Measurements from ENCODE around the gene FKBP8. TPM values are rescaled to one million over a fixed set of nuclear protein-coding genes. Genes with fewer than 3 reads are reported as not detected.

Gene FKBP8
- total and polyA plus RNA-seq, 2 experiments from 2014 or later = 183 to 247 TPM

DNA sequence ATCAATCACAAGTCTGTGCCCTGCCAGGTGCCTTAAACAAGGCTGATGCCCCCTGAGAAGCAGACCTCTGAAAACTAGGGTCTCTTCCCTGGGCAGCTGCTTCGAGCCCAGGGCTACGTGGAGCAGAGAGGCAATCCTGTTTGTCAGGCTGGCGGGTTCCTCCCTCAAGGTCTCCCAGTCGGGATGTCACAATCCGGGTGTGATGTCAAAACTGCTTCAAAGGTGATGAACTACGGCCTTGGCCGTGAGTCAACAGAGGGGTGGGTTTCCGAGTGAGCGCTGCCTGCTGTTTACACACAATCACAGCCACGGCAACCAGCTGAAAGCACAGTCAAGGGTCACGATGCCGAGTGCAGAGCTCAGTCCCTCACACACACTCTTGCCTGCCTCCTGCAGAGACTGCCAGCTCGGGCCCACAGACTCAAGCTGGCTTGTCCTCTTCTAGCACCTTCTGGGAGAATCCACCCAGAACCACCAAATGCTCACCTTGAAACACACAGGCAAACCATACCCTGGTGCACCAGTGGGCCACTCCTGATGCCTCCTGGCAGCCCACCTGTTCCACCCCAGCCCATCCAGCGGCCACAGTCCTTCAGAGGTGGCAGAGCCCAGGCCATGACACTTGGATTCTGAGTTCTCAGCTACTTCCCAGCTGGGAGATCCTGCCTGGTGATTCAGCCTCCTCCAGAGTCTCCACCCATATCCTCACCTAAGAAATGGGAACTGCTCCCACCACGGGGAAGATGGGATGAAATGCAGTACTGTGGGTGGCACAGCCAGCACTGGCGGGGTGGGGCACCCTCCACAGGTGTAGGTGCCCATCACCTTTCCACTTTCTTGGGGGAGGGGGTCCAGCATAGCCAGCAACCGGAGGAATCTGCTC, 28.3 kb downstream of the FKBP8 start:
- Histone ChIP-seq H3K27ac (peak overlapping the region; percentile 97), H3K4me1 (ENCODE audit: insufficient read depth) (peaks cover 50% of the 10 kb centered on the region), H3K4me3 (no peak overlapping the region), H3K9me2 (replicated peaks; ENCODE audit: insufficient read depth) (no peaks in the 10 kb centered on the region), H4K20me1 (ENCODE audit: insufficient read depth, poor library complexity, severe bottlenecking) (peaks cover 68% of the 10 kb centered on the region), H3K79me2 (peaks cover 91% of the 10 kb centered on the region), H3K36me3 (replicated peaks; ENCODE audit: insufficient read depth, low read depth) (no peaks in the 10 kb centered on the region), H3K9me3 (ENCODE audit: low read depth) (no peaks in the 10 kb centered on the region), H2AFZ (no peak overlapping the region), H3K4me2 (peak overlapping the region; percentile 66), H3K27me3 (no peaks in the 10 kb centered on the region)
- no peak for TF ChIP-seq EZH2 (IDR thresholded peaks at IDR 0.05; ENCODE audit: borderline replicate concordance)
- no peak for TF ChIP-seq CTCF (IDR thresholded peaks at IDR 0.05; ENCODE audit: poor library complexity)
- TF ChIP-seq EZH2phosphoT487 (IDR thresholded peaks at IDR 0.05; ENCODE audit: low read depth, severe bottlenecking, unreplicated experiment) = no peak
- 43% methylated on average over 17 of the region's 17 CpGs for WGBS (ENCODE audit: low lambda C conversion rate, missing lambda C conversion rate)
- peak; percentile 92 for DNase-seq (ENCODE audit: low spot score)

DNA sequence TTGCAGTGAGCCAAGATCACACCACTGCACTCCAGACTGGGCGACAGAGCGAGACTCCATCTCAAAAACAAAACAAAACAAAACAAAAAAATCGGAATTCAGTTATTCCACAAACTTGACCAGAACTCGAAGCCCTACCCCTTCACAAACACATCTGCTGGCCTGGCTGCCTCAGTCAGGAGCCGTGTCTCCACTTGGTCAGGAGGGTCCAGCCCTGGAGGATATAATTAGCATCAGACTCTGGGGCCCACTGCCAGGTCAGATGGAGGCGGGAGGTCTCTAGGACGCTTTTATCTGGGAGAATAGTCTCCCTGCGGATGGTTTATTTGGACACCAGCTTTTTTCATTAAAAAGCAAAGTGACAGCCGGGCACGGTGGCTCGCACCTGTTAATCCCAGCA, 29.5 kb downstream of the FKBP8 start:
- Histone ChIP-seq H3K4me2 (peak overlapping the region; percentile 25), H3K36me3 (replicated peaks; ENCODE audit: insufficient read depth, low read depth) (no peaks in the 10 kb centered on the region), H2AFZ (no peak overlapping the region), H3K4me1 (ENCODE audit: insufficient read depth) (peaks cover 39% of the 10 kb centered on the region), H3K79me2 (peaks cover 97% of the 10 kb centered on the region), H3K27me3 (no peaks in the 10 kb centered on the region), H3K9me2 (replicated peaks; ENCODE audit: insufficient read depth) (no peaks in the 10 kb centered on the region), H3K27ac (peak overlapping the region; percentile 97), H3K9me3 (ENCODE audit: low read depth) (no peaks in the 10 kb centered on the region), H3K4me3 (no peak overlapping the region), H4K20me1 (ENCODE audit: insufficient read depth, poor library complexity, severe bottlenecking) (peaks cover 77% of the 10 kb centered on the region)
- no peak for DNase-seq (ENCODE audit: low spot score)
- WGBS (ENCODE audit: low lambda C conversion rate, missing lambda C conversion rate) = 79% methylated on average over 11 of the region's 11 CpGs
- TF ChIP-seq CTCF (IDR thresholded peaks at IDR 0.05; ENCODE audit: poor library complexity) = no peak
- no peak for TF ChIP-seq EZH2 (IDR thresholded peaks at IDR 0.05; ENCODE audit: borderline replicate concordance)
- no peak for TF ChIP-seq EZH2phosphoT487 (IDR thresholded peaks at IDR 0.05; ENCODE audit: low read depth, severe bottlenecking, unreplicated experiment)

DNA sequence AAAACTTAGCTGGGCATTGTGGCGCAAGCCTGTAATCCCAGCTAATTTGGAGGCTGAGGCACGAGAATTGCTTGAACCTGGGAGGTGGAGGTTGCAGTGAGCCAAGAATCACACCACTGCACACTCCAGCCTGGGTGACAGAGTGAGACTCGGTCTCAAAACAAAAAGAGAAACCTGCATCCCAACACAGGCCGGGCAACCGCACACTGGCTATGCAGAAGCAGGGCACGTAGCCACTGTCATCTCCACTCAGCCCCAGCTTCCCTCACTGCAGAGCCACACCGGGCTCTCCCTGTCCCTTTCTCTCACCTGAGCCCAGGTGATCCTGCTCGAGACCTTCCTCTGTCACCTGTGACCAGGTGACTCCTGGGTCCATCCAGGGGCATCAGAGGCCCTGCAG, 33.2 kb downstream of the FKBP8 start:
- no peaks in the 10 kb centered on the region for H3K9me3 ChIP-seq (ENCODE audit: low read depth)
- no peak overlapping the region for H2AFZ ChIP-seq
- peaks cover 43% of the 10 kb centered on the region for H3K4me1 ChIP-seq (ENCODE audit: insufficient read depth)
- H3K36me3 ChIP-seq (replicated peaks; ENCODE audit: insufficient read depth, low read depth) = no peaks in the 10 kb centered on the region
- peaks cover 97% of the 10 kb centered on the region for H3K79me2 ChIP-seq
- H3K27me3 ChIP-seq = no peaks in the 10 kb centered on the region
- H4K20me1 ChIP-seq (ENCODE audit: insufficient read depth, poor library complexity, severe bottlenecking) = peaks cover 85% of the 10 kb centered on the region
- no peak for DNase-seq (ENCODE audit: low spot score)
- no peak overlapping the region for H3K4me3 ChIP-seq
- H3K4me2 ChIP-seq = no peak overlapping the region
- 96% methylated on average over 8 of the region's 8 CpGs for WGBS (ENCODE audit: low lambda C conversion rate, missing lambda C conversion rate)
- H3K9me2 ChIP-seq (replicated peaks; ENCODE audit: insufficient read depth) = no peaks in the 10 kb centered on the region
- H3K27ac ChIP-seq = no peak overlapping the region
- no peak for TF ChIP-seq CTCF (IDR thresholded peaks at IDR 0.05; ENCODE audit: poor library complexity)
- TF ChIP-seq EZH2 (IDR thresholded peaks at IDR 0.05; ENCODE audit: borderline replicate concordance) = no peak
- no peak for TF ChIP-seq EZH2phosphoT487 (IDR thresholded peaks at IDR 0.05; ENCODE audit: low read depth, severe bottlenecking, unreplicated experiment)
